RWPE2 (cell line): Measurements from ENCODE around the gene SLC6A6.

Source experiments
- ATAC-seq: fragments of 200-7000 bp; cut with Tn5 transposase; 3 replicates; pipeline ENCODE4 v1.9.1; 2021; ENCODE audit warnings: low read depth
- DNase-seq: peaks from one replicate; pipeline ENCODE4 v3.0.0-alpha.2; 2020; ENCODE audit warnings: low spot score
- H3K27ac ChIP-seq: fragments of 450-650 bp; 2 replicates; pipeline ENCODE4 v1.5.1; 2017; ENCODE audit warnings: mild to moderate bottlenecking; ENCODE audit not compliant: poor library complexity, severe bottlenecking
- H3K27me3 ChIP-seq: fragments of 250-450 bp; sonication (Bioruptor Pico); 2 replicates; pipeline ENCODE4 v1.5.1; 2021; ENCODE audit warnings: mild to moderate bottlenecking, moderate library complexity; ENCODE audit not compliant: insufficient read depth, poor library complexity, severe bottlenecking
- H3K36me3 ChIP-seq: fragments of 250-450 bp; sonication (Bioruptor Pico); 2 replicates; pipeline ENCODE4 v1.5.1; 2020; ENCODE audit warnings: low read depth, mild to moderate bottlenecking, moderate library complexity
- H3K4me1 ChIP-seq: fragments of 250-450 bp; sonication (Bioruptor Pico); 2 replicates; pipeline ENCODE4 v1.5.1; 2021; ENCODE audit warnings: mild to moderate bottlenecking, moderate library complexity; ENCODE audit not compliant: insufficient read depth, poor library complexity, severe bottlenecking
- H3K4me3 ChIP-seq: fragments of 250-450 bp; sonication (Bioruptor Pico); 2 replicates; pipeline ENCODE4 v1.5.1; 2021; ENCODE audit warnings: mild to moderate bottlenecking, moderate library complexity; ENCODE audit not compliant: severe bottlenecking
- H3K9me3 ChIP-seq: fragments of 250-450 bp; sonication (Bioruptor Pico); 2 replicates; pipeline ENCODE4 v1.5.1; 2021; ENCODE audit warnings: mild to moderate bottlenecking, moderate library complexity; ENCODE audit not compliant: severe bottlenecking
- CTCF ChIP-seq: fragments of 450-650 bp; IDR thresholded peaks from one replicate; pipeline ENCODE4 v1.5.1; 2017; ENCODE audit warnings: mild to moderate bottlenecking, moderate library complexity; ENCODE audit not compliant: poor library complexity, severe bottlenecking

SLC6A6 gene

GRCh38 chr3:14386254-14386653 is 16.2 kb upstream of the SLC6A6 start:
- no peaks in the 10 kb centered on the region for H3K36me3 ChIP-seq
- no peak overlapping the region for H3K27ac ChIP-seq
- H3K27me3 ChIP-seq: no peaks in the 10 kb centered on the region
- no peak for ATAC-seq
- H3K9me3 ChIP-seq: no peaks in the 10 kb centered on the region
- no peaks in the 10 kb centered on the region for H3K4me1 ChIP-seq
- no peak for DNase-seq
- no peak for TF ChIP-seq CTCF
- H3K4me3 ChIP-seq: no peak overlapping the region

- TF ChIP-seq CTCF: no peak
- DNase-seq (no peak), ATAC-seq (no peak)
- Histone ChIP-seq H3K4me1 (no peaks in the 10 kb centered on the region), H3K4me3 (no peak overlapping the region), H3K27ac (no peak overlapping the region), H3K36me3 (no peaks in the 10 kb centered on the region), H3K27me3 (no peaks in the 10 kb centered on the region), H3K9me3 (no peaks in the 10 kb centered on the region)
Observed at GRCh38 chr3:14388201-14388600, 14.2 kb upstream of the SLC6A6 start.

GRCh38 chr3:14389166-14389606 is 13.2 kb upstream of the SLC6A6 start:
- Histone ChIP-seq H3K4me1 (no peaks in the 10 kb centered on the region), H3K27me3 (no peaks in the 10 kb centered on the region), H3K36me3 (no peaks in the 10 kb centered on the region), H3K9me3 (no peaks in the 10 kb centered on the region), H3K27ac (no peak overlapping the region), H3K4me3 (no peak overlapping the region)
- no peak for TF ChIP-seq CTCF
- DNase-seq (no peak), ATAC-seq (no peak)

DNA sequence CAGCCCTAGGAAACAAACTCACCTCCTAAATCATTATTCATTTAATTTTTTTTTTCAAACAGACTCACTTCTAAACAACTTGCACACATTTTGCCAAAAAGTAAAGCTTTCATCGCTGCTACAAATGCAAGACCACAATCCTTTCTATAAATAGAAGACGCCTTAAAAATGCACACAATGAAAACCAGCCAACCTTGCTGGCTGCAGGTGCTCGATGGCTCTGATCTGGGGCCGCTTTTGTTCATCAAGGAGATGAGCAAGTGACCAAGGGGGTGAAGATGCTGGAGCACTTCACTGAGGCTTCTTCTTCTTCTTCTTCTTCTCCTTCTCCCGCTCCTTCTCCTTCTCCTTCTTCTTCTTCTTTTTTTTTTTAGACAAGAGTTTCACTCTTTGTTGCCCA is 12.7 kb upstream of the SLC6A6 start:
- Histone ChIP-seq H3K4me1 (no peaks in the 10 kb centered on the region), H3K4me3 (no peak overlapping the region), H3K27me3 (no peaks in the 10 kb centered on the region), H3K36me3 (no peaks in the 10 kb centered on the region), H3K9me3 (no peaks in the 10 kb centered on the region), H3K27ac (no peak overlapping the region)
- no peak for ATAC-seq
- no peak for DNase-seq
- no peak for TF ChIP-seq CTCF

GRCh38 chr3:14391033-14391432 is 11.4 kb upstream of the SLC6A6 start:
- no peak overlapping the region for H3K4me3 ChIP-seq
- ATAC-seq (peak; percentile 58; the same call in 2 of the 3 replicates), DNase-seq (no peak)
- H3K4me1 ChIP-seq: no peaks in the 10 kb centered on the region
- no peaks in the 10 kb centered on the region for H3K9me3 ChIP-seq
- H3K27me3 ChIP-seq: no peaks in the 10 kb centered on the region
- H3K27ac ChIP-seq: no peak overlapping the region
- TF ChIP-seq CTCF: no peak
- no peaks in the 10 kb centered on the region for H3K36me3 ChIP-seq
